Neural progenitor cell (in vitro differentiated cells): Measurements from ENCODE around the gene SH3BP5L. TPM values are rescaled to one million over a fixed set of nuclear protein-coding genes. Genes with fewer than 3 reads are reported as not detected.

Experiments used
- DNase-seq: peaks from one replicate; pipeline ENCODE4 v3.0.0-alpha.2; 2016; ENCODE audit warnings: low spot score
- H2AFZ ChIP-seq: fragments of 200-600 bp; sonication (generic); replicated peaks from 2 replicates; pipeline ENCODE4 v1.6.1; 2016; ENCODE audit warnings: antibody characterized with exemption
- H3F3A ChIP-seq: fragments of 200-600 bp; sonication (generic); 2 replicates; pipeline ENCODE4 v1.6.1; 2016; ENCODE audit warnings: antibody characterized with exemption, low read depth
- H3K27ac ChIP-seq: fragments of 200-600 bp; sonication (generic); 2 replicates; pipeline ENCODE4 v1.5.1; 2016; ENCODE audit warnings: mild to moderate bottlenecking
- H3K27me3 ChIP-seq: fragments of 200-600 bp; sonication (generic); 2 replicates; pipeline ENCODE4 v1.6.1; 2016; ENCODE audit warnings: mild to moderate bottlenecking, moderate library complexity
- H3K36me3 ChIP-seq: fragments of 200-600 bp; sonication (generic); 2 replicates; pipeline ENCODE4 v1.5.1; 2016
- H3K4me1 ChIP-seq: fragments of 200-600 bp; sonication (generic); 2 replicates; pipeline ENCODE4 v1.6.1; 2016; ENCODE audit warnings: mixed run types
- H3K4me2 ChIP-seq: fragments of 200-600 bp; sonication (generic); 2 replicates; pipeline ENCODE4 v1.6.1; 2016
- H3K4me3 ChIP-seq: fragments of 200-600 bp; sonication (generic); 2 replicates; pipeline ENCODE4 v1.5.1; 2016
- H3K79me2 ChIP-seq: fragments of 200-600 bp; sonication (generic); 2 replicates; pipeline ENCODE4 v1.6.1; 2016; ENCODE audit warnings: low read depth
- H3K9ac ChIP-seq: fragments of 200-600 bp; sonication (generic); 2 replicates; pipeline ENCODE4 v1.6.1; 2016
- H3K9me3 ChIP-seq: fragments of 200-600 bp; sonication (generic); 2 replicates; pipeline ENCODE4 v1.5.1; 2016; ENCODE audit warnings: low read depth
- H4K20me1 ChIP-seq: fragments of 200-600 bp; sonication (generic); 2 replicates; pipeline ENCODE4 v1.6.1; 2016; ENCODE audit warnings: low read depth
- H3K27ac Mint-ChIP-seq: 3 replicates; pipeline ENCODE4 v1.8.0; 2021; ENCODE audit warnings: mixed read lengths
- H3K27me3 Mint-ChIP-seq: 2 replicates; pipeline ENCODE4 v1.8.0; 2022; ENCODE audit warnings: low read depth, mild to moderate bottlenecking, inconsistent platforms, moderate library complexity, mixed read lengths; ENCODE audit not compliant: insufficient read depth
- H3K36me3 Mint-ChIP-seq: 3 replicates; pipeline ENCODE4 v1.8.0; 2021; ENCODE audit warnings: mixed read lengths
- H3K4me1 Mint-ChIP-seq: 3 replicates; pipeline ENCODE4 v1.8.0; 2021; ENCODE audit warnings: mixed read lengths
- H3K4me3 Mint-ChIP-seq: 3 replicates; pipeline ENCODE4 v1.8.0; 2021; ENCODE audit warnings: mild to moderate bottlenecking, moderate library complexity, mixed read lengths
- H3K9me3 Mint-ChIP-seq: 3 replicates; pipeline ENCODE4 v1.8.0; 2020; ENCODE audit warnings: mixed read lengths
- CTCF ChIP-seq: fragments of 200-600 bp; sonication (generic); IDR thresholded peaks from 2 replicates; pipeline ENCODE4 v1.5.1; 2017; ENCODE audit warnings: antibody characterized with exemption, mild to moderate bottlenecking
- EZH2 ChIP-seq: fragments of 200-600 bp; sonication (generic); IDR thresholded peaks from 2 replicates; pipeline ENCODE4 v1.6.1; 2017; ENCODE audit warnings: antibody characterized with exemption, mild to moderate bottlenecking, moderate library complexity
- EZH2phosphoT487 ChIP-seq: fragments of 200-600 bp; sonication (generic); IDR thresholded peaks from 2 replicates; pipeline ENCODE4 v1.6.1; 2017; ENCODE audit warnings: antibody characterized with exemption
- total RNA-seq: library from RNA; depleted of rRNA; stranded (reverse); fragments of >200 nt; gene quantifications from 2 replicates; pipeline ENCODE4 v1.2.3, GENCODE V29; 2015; ENCODE audit warnings: low replicate concordance

Gene SH3BP5L
- total RNA-seq, 1 donor from 2014 or later = 9.6 TPM

GRCh38 chr1:248862695-248862997 lies 36.9 kb upstream of the SH3BP5L start:
- Mint-ChIP-seq H3K4me3 (peak overlapping the region; percentile 83), H3K9me3 (no peaks in the 10 kb centered on the region), H3K27me3 (peaks cover 9% of the 10 kb centered on the region), H3K27ac (peak overlapping the region; percentile 12), H3K36me3 (no peaks in the 10 kb centered on the region), H3K4me1 (peaks cover 29% of the 10 kb centered on the region)
- H3K4me2 ChIP-seq = peak overlapping the region; percentile 91
- H3K27ac ChIP-seq = no peak overlapping the region
- TF ChIP-seq EZH2phosphoT487 (no peak), EZH2 (no peak), CTCF (no peak)
- H3K4me1 ChIP-seq = peaks cover 14% of the 10 kb centered on the region
- peaks cover 4% of the 10 kb centered on the region for H3K79me2 ChIP-seq
- peak overlapping the region; percentile 97 for H2AFZ ChIP-seq
- H3K36me3 ChIP-seq = no peaks in the 10 kb centered on the region
- H4K20me1 ChIP-seq = no peaks in the 10 kb centered on the region
- no peak for DNase-seq
- H3F3A ChIP-seq = peaks cover 17% of the 10 kb centered on the region
- peaks cover 53% of the 10 kb centered on the region for H3K27me3 ChIP-seq
- no peaks in the 10 kb centered on the region for H3K9me3 ChIP-seq
- H3K9ac ChIP-seq = no peak overlapping the region
- peak overlapping the region; percentile 62 for H3K4me3 ChIP-seq

DNA sequence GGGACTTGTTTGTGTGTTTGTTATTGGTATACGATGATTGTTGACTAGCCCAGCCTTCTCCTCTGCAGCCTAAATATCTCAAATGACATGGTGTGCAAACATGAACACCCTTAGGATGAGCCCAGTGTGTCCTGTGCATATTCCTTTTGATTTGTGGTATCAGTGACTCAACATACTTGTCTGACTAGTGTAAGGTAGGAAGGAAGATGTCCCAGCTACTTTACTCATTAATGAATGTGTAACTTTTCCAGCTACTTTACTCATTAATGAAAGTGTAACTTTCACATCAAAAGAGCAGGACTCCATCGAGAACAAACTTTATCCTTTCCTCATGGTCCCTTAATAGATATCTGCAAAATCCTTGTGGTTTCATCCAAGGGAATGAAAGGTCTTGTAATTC lies 35.9 kb upstream of the SH3BP5L start:
- peaks cover 9% of the 10 kb centered on the region for H3K27me3 Mint-ChIP-seq
- Histone ChIP-seq H2AFZ (no peak overlapping the region), H3K79me2 (peaks cover 13% of the 10 kb centered on the region), H3K4me3 (no peak overlapping the region), H3K4me2 (no peak overlapping the region), H3K9me3 (no peaks in the 10 kb centered on the region), H4K20me1 (no peaks in the 10 kb centered on the region), H3K27ac (no peak overlapping the region), H3F3A (peaks cover 17% of the 10 kb centered on the region), H3K9ac (no peak overlapping the region), H3K27me3 (peaks cover 53% of the 10 kb centered on the region), H3K36me3 (no peaks in the 10 kb centered on the region), H3K4me1 (peaks cover 23% of the 10 kb centered on the region)
- no peaks in the 10 kb centered on the region for H3K9me3 Mint-ChIP-seq
- DNase-seq = no peak
- H3K27ac Mint-ChIP-seq = no peak overlapping the region
- H3K4me3 Mint-ChIP-seq = peak overlapping the region; percentile 1
- TF ChIP-seq EZH2phosphoT487 (no peak), EZH2 (no peak), CTCF (no peak)
- H3K4me1 Mint-ChIP-seq = peaks cover 32% of the 10 kb centered on the region
- no peaks in the 10 kb centered on the region for H3K36me3 Mint-ChIP-seq

GRCh38 chr1:248860007-248860406 lies 34.3 kb upstream of the SH3BP5L start:
- peak overlapping the region; percentile 94 for H3K27ac Mint-ChIP-seq
- Histone ChIP-seq H3K4me3 (no peak overlapping the region), H3K4me2 (no peak overlapping the region)

More at GRCh38 chr1:248860007-248860406, 34.3 kb upstream of the SH3BP5L start:
- Mint-ChIP-seq H3K4me3 (peak overlapping the region; percentile 93), H3K36me3 (peaks cover 8% of the 10 kb centered on the region), H3K4me1 (peaks cover 38% of the 10 kb centered on the region), H3K9me3 (no peaks in the 10 kb centered on the region), H3K27me3 (peaks cover 11% of the 10 kb centered on the region)
- TF ChIP-seq CTCF (no peak), EZH2phosphoT487 (no peak), EZH2 (no peak)
- peaks cover 23% of the 10 kb centered on the region for H3K4me1 ChIP-seq
- peaks cover 13% of the 10 kb centered on the region for H3K79me2 ChIP-seq
- H3K9ac ChIP-seq = no peak overlapping the region
- no peak overlapping the region for H2AFZ ChIP-seq
- no peaks in the 10 kb centered on the region for H3K36me3 ChIP-seq
- peaks cover 17% of the 10 kb centered on the region for H3F3A ChIP-seq
- no peak for DNase-seq
- peaks cover 52% of the 10 kb centered on the region for H3K27me3 ChIP-seq
- H3K27ac ChIP-seq = no peak overlapping the region
- no peaks in the 10 kb centered on the region for H4K20me1 ChIP-seq
- no peaks in the 10 kb centered on the region for H3K9me3 ChIP-seq
